CD4-positive, alpha-beta T cell treated with Interleukin-4 for 1 hour (primary cell): ENCODE results near the gene ASCC1.

ENCODE experiments used
- DNase-seq, 2 donors: peaks; one replicate each; pipeline ENCODE4 v3.0.0-alpha.2; 2020 to 2022

The ASCC1 gene

GRCh38 chr10:72062832-72063702 lies 153.0 kb downstream of the ASCC1 start:
- DNase-seq = no peak

GRCh38 chr10:72062382-72062781 lies 153.7 kb downstream of the ASCC1 start:
- no peak for DNase-seq

GRCh38 chr10:72061930-72062329 lies 154.1 kb downstream of the ASCC1 start:
- no peak for DNase-seq

- DNase-seq = no peak
These were observed 154.6 kb downstream of the ASCC1 start for GRCh38 chr10:72061491-72061890.

- DNase-seq = no peak
These were observed 155.9 kb downstream of the ASCC1 start for GRCh38 chr10:72059843-72060822.

- DNase-seq = no peak
These were observed 156.9 kb downstream of the ASCC1 start for GRCh38 chr10:72058989-72059842.

- no peak for DNase-seq
These were observed 157.7 kb downstream of the ASCC1 start for GRCh38 chr10:72058347-72058898.

- no peak for DNase-seq
These were observed 158.9 kb downstream of the ASCC1 start for GRCh38 chr10:72056932-72057751.

- no peak for DNase-seq
These were observed 160.0 kb downstream of the ASCC1 start for GRCh38 chr10:72056113-72056512.

- no peak for DNase-seq
These were observed 162.4 kb downstream of the ASCC1 start for GRCh38 chr10:72053690-72054089.

- DNase-seq = no peak
These were observed 165.2 kb downstream of the ASCC1 start for GRCh38 chr10:72050873-72051272.

GRCh38 chr10:72049969-72050781 lies 165.9 kb downstream of the ASCC1 start:
- no peak for DNase-seq

- DNase-seq = no peak
These were observed 166.6 kb downstream of the ASCC1 start for GRCh38 chr10:72049472-72049871.

- DNase-seq = peak; percentile 89
These were observed 167.5 kb downstream of the ASCC1 start for GRCh38 chr10:72048450-72049124.
